HG02938 (cell line): Measurements from ENCODE around the gene HDC.

Source experiments
- ATAC-seq: cut with Tn5 transposase; IDR thresholded peaks from one replicate; pipeline ENCODE4 v1.9.1; 2021; ENCODE audit warnings: mild to moderate bottlenecking, moderate library complexity; ENCODE audit not compliant: unreplicated experiment

Gene HDC, protein sequence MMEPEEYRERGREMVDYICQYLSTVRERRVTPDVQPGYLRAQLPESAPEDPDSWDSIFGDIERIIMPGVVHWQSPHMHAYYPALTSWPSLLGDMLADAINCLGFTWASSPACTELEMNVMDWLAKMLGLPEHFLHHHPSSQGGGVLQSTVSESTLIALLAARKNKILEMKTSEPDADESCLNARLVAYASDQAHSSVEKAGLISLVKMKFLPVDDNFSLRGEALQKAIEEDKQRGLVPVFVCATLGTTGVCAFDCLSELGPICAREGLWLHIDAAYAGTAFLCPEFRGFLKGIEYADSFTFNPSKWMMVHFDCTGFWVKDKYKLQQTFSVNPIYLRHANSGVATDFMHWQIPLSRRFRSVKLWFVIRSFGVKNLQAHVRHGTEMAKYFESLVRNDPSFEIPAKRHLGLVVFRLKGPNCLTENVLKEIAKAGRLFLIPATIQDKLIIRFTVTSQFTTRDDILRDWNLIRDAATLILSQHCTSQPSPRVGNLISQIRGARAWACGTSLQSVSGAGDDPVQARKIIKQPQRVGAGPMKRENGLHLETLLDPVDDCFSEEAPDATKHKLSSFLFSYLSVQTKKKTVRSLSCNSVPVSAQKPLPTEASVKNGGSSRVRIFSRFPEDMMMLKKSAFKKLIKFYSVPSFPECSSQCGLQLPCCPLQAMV

GRCh38 chr15:50265620-50266019 is at the start of gene HDC:
TSS of gene HDC (minus strand) at chr15:50265726. CDS start at chr15:50265623, 103 bp downstream.
- no peak for ATAC-seq

GRCh38 chr15:50312636-50313035 is 47.1 kb upstream of the HDC start:
- ATAC-seq: no peak

GRCh38 chr15:50307799-50308198 is 42.3 kb upstream of the HDC start:
- ATAC-seq: no peak

DNA sequence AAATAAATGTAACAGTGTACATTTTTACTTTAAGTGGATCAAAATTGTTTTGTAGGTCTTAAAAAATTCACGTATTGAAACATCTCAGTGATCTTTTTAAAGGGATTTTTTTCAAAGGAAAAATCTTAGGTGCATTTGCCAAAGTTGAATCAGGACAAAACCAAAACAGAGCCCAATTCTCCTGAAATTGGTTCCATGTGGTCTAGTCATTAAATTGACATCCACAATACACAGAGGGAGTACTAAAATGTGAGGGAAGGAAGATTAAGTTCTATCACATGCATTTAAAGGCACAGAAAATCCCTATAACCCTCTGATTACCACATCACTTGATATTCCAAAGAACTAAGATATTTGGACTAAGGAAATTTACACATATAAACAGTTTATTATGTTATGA is 39.3 kb upstream of the HDC start:
- ATAC-seq: no peak

GRCh38 chr15:50302581-50302980 is 37.1 kb upstream of the HDC start:
- ATAC-seq: peak; percentile 54

DNA sequence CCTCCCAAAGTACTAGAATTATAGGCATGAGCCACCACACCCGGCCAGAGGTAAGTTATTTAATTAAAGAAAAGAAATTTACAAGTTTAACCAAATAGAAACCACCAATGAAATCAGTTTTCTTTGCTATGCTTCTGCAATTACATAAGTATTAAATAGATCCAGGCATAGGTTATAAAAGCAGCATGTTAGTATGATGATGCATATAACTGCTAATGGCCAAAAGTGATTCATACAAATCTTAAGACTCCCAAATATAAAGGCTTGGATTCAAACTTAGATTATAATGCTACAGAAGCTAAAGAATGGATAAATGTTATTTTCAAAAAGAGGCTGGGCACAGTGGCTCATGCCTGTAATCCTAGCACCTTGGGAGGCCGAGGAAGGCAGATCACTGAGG is 32.8 kb upstream of the HDC start:
- ATAC-seq: no peak

DNA sequence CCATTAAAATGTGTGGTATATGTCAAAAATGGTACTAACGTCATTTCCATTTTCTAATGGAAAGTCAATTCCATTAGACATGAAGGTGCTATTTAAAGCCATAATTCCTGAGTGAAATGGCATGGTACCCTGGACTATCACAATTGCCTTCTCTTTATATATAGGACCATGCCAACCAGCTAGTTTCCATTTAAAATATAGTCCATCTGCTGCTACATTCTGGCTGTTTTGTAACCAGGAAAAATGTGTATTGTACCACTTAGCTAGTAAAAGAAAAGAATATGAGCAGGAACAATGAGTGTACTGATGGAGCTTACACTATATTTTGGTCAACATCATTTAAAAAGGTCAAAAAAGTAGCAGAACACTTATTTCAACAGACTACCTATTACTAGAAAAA is 30.4 kb upstream of the HDC start:
- ATAC-seq: no peak

- no peak for ATAC-seq
Observed at GRCh38 chr15:50289749-50290148, 24.2 kb upstream of the HDC start.

- ATAC-seq: no peak
Observed at GRCh38 chr15:50287324-50288116, 22.0 kb upstream of the HDC start.

DNA sequence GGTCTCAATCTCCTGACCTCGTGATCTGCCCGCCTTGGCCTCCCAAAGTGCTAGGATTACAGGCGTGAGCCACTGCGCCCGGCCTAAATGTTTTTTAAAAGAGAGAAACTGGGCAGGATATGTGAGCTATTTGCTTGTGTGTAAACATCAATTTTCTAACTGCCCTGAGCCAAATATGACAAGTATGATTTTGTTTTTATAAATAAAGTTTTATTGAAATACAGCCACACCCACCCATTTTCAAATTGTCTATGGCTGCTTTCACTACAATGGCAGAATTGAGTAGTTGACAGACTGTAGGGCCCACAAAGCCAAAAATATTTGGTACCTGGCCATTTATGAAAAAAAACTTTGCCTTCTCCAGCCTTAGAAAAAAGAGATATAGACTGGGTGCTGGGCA is 15.9 kb upstream of the HDC start:
- no peak for ATAC-seq

DNA sequence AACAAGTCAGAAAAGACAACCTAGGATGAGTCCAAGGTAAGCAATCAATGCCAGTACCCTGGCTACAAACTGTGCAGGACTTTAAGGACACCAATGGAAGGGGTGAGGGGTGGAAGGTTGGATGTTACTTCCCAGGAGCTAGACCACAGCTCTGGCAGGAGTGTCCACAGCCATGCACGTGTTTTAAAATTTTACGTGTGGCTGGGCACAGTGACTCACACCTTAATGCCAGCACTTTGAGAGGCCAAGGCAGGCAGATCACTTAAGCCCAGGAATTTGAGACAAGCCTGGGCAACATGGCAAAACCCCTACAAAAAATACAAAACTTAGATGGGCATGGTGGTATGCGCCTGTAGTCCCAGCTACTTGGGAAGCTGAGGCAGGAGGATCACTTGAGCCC is 14.7 kb upstream of the HDC start:
- ATAC-seq: no peak

DNA sequence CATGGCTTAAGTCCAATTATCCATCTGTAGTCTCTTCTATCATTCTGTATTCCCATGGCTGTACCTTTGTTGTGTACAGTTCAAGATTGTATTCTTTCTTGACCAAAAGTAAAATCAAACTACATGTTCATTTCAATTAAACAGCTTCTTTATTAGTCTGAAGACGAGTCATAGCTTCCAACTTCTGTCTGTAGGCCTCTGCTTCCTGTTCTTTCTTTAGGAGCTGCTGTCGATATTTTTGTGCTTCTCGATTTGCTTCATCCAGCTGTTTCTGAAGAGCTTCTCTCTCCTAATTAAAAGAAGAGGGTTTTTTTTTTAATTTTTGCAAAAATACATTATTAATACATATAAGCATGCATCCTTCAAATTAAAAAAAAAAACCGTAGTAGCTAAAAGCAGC is 13.0 kb upstream of the HDC start:
- no peak for ATAC-seq

- ATAC-seq: no peak
Observed at GRCh38 chr15:50277370-50277769, 11.8 kb upstream of the HDC start.

DNA sequence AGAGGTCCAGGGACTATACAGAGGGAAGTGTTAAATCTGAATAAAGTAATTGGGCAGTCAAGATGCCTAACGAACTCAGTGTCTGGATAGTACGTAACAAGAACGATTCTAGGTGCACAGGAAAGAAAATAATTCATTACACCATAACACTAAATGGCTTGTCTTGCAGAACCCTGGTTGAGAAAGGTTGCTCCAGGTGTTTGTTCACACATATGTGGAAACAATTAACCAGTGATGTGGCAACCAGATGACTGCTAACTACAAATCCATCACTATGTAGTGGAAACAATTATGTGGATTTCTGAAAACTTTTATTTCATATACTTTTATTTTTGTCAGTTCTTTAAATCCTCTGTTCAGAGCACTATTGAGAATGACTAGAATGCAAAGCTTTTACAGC is 10.4 kb upstream of the HDC start:
- ATAC-seq: no peak

DNA sequence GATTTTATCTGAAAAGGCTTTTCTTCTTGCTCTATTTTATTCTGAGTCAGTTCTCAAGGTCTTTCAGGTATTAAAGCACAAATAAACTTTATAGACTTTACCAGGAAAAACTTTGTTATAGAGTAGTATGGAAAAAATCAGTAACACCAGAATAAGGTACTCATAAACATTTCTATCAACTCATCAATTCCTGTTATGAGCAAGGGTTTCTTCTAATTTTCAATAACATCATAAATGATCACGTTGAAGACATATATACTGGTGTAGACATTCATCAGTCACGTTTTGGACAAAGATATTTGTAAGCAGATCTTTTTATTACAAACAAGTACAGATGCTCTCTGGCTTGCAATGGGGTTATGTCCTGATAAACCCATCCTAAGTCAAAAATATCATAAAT is 9.6 kb upstream of the HDC start:
- ATAC-seq: no peak

DNA sequence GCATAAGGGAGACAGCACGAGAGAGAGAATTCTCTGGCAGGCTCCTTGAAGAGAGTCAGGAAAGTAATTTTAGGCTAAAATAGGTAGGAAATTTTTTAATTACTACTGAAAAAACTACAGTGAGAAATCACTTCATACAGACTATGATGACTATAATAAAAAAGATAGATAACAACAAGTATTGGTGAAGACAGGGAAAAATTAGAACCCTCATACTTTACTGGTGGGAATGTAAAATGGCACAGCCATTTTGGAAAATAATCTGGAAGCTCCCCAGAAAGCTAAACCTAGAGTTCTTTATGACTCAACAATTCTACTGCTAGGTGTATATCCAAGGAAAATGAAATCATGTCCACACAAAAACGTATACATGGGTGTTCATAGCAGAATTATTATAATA is 2.1 kb upstream of the HDC start:
- no peak for ATAC-seq

- ATAC-seq: no peak
Observed at GRCh38 chr15:50262533-50262932, 3.0 kb downstream of the HDC start.

GRCh38 chr15:50261981-50262380 is 3.5 kb downstream of the HDC start:
- no peak for ATAC-seq

DNA sequence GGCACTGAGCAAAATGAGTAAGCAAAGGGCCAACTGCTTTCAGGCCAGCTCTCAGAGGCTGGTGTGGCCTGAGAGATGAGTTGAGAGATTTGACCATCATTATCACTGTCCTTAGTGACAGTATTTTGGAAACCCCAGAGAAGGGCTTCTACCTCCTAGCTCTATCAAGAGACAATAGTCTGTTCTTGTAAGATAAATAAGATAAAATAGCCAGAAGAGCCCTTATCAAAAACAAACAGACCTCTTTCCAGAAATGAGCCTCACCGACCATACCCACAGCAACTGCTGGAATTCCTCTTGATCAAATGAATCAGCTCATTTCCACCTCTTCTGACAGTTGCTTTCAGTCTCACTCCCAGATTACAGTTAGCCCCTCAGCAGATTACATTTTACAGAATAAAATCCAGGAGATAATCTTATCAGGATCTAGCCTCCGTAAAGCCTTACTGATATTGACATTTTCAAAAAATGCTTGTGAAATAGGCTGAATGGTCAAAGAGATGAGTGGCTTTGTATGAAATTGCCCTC is 4.5 kb downstream of the HDC start:
- peak; percentile 50 for ATAC-seq

DNA sequence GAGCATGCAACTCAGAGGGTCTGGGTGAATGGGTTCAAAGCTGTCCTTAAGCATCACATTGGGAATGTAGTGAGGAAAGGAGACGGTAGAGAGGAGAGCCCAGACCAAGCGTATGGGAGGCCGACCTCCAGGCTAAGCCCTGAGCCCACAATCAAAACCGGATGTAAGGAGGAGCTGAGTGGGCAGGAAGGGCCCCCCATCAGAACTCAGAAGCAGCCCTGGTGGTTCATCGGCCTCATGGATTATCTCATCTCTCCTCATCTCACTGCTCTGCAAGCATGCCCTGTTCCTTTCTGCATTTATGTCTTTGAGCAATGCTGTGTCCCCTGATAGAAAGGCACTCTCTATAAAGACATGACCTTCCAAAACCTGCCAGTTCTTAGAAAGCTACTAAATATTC is 6.2 kb downstream of the HDC start:
- ATAC-seq: no peak

DNA sequence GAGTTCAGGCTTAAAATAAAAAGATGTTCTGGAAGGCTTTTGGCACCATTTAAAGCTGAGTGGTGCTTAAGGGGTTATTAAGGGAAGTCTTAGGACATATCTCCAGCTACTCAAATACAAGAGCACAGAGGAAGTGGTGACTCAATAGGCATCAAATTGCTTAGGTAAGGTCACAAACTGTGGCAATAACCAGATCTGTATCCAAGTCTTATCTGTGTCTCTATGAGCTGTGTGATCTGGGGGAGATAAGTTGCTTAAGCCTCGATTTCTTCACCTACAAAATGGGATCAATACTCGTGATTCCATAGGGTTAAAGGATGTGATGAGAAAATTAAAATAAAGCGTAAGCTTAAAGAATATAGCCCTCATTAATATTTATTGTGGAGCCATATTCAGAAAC is 7.6 kb downstream of the HDC start:
- no peak for ATAC-seq

DNA sequence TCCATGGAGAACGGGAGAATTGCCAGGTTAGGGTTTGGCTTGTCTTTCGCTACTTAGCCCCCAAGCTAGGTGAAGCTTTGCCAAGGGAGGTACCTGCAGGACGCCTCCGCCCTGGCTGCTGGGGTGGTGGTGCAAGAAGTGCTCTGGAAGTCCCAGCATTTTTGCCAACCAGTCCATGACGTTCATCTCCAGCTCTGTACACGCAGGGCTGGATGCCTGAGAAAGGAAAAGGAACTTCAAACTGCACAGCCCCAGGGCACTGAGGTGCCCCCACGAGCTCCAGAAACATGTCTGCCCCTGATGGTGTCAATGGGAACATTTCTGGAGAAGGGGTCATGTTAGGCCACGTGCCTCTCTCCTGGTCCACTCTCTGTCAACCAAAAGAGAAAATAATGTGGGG is 8.2 kb downstream of the HDC start:
- ATAC-seq: no peak
